ENCODE measurements around the gene LBHD2.
"Not testable (repeated sequence)": the region's sequence is repeated elsewhere in the genome, so short reads cannot be mapped to it uniquely, and the experiment has no call there.

Gene LBHD2

DNA sequence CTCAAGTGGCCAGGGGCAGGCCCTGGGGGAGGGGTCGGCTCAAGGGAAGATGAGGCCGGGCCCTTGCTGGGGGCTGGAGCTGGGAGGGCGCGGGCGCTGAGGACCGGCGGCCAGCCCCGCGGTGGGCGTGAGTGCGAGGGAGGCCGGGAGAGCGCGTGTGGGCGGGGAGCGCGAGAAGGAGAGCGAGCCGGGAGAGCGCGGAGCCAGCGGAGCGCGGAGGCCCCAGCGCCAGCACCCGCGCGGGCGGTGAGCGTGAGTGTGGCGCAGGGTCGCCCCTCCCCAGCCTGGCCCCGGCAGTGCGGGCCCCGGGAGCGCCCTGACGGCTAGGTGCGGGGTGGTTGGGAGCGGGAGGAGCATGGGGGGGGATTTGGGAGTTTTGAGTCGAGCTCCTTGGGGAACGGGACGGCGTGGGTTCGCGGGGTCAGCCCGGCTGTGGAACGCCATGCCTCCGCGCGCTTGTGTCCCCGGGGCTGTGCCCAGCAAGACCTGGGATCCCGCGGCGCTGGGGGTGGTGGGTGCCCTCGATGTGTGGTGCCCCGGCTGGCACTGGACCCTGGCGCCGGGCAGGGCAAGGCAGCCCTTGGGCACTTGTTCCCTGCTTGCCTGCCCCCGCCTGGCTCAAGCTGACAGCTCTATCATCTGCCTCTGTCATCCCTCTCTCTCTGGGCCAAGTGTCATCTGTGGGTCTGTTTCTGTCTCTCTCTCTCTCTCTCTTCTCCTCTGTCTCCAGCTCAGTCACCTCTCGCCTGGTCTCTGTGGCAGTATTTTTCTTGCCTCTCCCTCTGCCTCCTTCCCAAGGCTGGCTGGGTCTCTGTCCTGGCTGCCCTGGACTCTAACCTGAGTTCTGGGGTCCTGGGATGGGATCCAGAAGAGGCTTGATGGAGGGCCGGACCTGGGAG lies at the start of gene LBHD2:
Gene LBHD2 (plus strand): TSS at position 190 of the 899 bp plus-strand sequence. CDS start 1,803 bp downstream, outside the sequence.
- no peak for DNase-seq

DNA sequence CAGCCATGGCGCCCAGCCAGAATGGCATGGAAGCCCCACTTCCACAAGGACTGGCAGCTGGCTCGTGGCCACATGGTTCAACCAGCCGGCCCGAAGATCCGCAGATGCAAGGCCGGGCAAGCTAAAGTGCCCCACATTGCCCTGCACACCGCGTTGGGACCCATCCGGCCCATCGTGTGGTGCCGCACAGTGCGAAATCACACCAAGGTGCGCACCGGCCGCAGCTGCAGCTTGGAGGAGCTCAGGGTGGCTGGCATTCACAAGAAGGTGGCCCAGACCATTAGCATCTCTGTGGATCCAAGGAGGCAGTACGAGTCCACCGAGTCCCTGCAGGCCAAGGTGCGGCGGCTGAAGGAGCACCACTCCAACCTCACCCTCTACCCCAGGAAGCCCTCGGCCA lies 42.5 kb upstream of the LBHD2 start:
- no peak for DNase-seq

DNA sequence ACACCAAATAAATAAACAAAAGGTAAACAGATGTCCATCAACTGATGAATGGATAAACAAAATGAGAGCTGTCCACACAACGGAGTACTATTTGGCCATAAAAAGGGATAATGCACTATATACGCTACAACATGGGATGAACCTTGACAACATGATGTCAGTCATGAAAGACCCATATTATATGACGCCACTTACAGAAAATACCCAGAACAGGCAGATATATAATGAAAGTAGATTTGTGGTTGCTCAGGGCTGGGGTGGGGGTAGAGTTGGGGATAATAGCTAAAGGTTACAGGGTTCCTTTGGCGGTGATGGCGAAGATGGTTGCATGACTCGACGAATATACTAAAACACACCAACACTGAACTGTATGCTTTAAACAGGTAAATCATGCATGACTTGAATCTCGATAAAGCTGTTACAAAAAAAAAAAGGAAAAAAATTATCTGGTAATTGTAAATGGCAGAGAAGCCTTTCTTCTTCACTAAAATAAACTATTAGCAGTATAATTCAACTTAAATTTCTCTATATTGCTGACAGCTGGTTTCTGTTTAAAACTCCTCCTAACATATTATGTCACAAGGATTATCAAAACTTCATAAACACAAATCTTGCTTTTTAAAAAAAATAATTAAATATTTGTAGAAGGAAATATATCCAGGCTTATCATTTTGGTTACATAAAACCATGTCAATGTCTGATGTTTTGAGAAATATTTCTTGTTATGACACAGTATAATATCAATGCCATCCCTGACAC lies 40.6 kb upstream of the LBHD2 start:
- no peak for DNase-seq

DNA sequence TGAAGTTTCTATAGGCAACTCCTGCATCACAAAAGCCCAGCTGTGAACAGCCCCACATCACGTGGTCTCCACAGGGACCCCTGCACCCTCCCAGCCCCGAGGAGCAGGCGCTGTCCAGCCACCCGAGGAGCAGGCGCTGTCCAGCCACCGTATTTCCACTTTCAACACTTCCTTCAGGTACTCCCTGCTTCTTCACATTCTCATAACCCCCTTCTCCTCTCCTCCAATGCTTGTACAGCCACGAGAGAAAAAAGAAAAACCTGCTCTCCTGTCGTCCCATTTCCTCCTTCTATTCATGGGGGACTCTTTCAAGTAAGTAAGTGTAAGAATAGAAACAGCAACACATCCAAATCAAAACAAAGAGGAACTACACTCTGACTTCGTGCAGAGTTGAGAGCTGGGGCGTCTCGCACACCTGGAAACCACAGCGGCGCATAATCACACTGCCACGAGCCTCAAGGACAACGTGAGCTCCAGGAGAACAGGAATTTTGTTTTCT lies 38.6 kb upstream of the LBHD2 start:
- DNase-seq = no peak

DNA sequence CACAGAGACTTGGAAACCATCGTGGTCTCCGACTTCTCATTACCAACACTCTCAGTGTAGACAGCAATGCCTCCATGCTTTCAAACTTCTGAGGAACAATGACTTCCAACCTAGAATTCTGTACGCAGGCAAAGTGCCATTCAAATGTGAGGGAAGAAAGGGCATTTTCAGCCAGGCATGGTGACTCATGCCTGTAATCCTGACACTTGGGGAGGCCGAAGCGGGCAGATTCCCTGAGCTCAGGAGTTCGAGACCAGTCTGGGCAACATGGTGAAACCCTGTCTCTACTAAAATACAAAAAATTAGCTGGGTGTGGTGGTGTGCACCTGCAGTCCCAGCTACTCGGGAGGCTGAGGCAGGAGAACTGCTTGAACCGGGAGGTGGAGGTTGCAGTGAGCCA lies 36.6 kb upstream of the LBHD2 start:
- DNase-seq = not testable (repeated sequence)

DNA sequence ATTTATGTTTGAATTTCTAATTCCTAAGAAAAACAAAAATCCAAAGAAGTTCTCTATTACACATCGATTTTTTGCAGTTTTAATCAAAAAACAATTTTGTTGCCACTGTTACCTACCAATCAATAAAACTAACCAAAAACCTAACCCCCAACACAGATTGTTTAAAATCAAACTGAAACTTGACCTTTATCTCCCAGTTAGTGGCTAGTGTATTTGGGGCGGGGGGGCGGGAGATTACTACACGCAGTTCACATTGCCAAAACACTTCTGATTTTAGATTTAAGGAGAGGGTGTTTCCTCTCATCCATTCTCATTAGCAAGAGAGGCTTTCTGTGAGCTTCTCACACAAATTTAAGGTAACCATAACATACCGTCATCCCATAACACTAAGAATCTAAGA lies 33.1 kb upstream of the LBHD2 start:
- DNase-seq = no peak

DNA sequence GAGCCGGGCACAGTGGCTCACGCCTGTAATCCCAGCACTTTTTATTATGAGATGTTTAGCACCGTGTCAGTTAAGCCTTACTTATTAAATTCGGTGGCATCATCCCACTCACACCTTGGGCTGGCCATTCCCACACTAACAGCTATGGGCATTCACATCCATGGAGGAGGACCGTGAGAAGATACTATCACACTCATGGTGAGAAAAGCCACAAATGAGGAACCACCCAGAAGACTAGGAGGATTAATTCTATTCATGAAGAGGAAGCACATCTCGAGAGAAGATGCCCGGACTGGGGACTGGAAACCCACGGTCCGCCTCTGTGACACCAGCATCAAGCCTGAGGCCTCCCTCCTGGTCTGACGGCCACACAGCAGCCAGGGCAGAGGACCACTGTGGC lies 31.6 kb upstream of the LBHD2 start:
- no peak for DNase-seq

DNA sequence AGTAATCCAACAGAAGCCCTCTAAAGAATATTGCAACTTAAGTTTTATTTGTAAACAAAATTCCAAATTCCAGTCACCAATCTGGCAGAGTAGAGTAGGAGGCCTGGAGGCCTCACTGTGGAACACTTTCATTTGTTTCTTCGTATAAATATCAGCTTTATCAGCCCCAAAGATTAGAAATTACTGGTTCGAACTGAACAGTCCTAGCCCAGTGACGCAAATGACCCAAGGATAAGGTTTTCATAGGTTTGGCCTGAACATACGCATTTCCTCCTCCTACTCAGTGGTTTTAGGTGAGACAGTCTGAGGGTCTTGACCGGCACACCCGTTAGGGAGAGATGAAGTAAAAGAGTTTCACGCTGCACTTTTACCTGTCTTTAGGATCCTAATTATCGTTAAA lies 28.3 kb upstream of the LBHD2 start:
- no peak for DNase-seq

DNA sequence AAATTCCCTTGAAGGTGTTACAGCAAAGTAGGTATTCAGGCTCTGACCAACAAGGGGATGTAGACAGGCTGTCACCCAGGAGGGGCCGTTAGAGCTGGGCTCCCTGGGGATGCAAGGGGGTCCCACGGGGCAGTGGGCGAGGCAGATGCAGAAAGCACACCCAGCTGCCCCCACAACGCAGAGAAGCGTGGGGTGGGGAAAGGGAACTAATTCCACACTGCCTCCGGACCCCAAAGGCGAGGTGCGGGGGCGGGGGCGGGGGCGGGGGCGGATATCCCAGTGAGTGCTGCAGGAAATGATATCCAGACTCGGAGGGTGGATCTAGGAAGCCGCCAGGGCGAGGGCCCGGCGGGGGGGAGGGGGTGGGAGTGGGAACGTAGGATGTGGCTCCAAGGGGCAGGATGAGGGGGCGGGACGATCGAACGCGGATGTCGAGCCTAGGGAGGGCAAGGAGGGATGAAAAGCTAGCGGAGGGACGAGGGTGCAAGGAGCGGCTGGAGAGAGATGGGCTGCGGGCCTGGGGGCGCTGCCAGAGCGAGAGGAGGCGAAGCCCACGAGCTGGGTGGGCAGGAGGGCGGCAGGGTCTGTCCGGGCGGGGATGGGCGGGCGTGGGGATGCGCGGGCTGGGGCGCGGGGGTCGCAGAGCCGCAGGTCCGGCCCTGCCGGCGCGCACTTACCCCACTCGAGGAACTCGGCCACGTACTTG lies 27.5 kb upstream of the LBHD2 start:
- DNase-seq = no peak

DNA sequence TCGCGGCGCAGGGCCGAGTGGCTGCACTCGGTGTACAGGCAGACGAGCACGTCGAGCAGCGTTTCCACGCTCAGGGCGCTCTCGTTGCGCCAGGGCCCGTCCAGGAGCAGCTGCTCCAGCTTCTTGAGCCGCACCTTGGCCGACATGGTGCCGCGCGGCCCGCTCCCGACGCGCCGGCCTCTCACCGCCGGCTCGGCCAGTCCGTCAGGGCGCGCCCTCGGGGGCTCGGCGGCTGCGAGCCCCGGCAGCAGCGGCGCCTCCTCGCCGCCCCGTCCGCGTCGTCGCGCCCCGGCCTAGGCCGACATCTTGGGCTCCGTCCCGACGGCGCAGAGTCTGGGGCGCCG lies 27.0 kb upstream of the LBHD2 start:
- DNase-seq = no peak

DNA sequence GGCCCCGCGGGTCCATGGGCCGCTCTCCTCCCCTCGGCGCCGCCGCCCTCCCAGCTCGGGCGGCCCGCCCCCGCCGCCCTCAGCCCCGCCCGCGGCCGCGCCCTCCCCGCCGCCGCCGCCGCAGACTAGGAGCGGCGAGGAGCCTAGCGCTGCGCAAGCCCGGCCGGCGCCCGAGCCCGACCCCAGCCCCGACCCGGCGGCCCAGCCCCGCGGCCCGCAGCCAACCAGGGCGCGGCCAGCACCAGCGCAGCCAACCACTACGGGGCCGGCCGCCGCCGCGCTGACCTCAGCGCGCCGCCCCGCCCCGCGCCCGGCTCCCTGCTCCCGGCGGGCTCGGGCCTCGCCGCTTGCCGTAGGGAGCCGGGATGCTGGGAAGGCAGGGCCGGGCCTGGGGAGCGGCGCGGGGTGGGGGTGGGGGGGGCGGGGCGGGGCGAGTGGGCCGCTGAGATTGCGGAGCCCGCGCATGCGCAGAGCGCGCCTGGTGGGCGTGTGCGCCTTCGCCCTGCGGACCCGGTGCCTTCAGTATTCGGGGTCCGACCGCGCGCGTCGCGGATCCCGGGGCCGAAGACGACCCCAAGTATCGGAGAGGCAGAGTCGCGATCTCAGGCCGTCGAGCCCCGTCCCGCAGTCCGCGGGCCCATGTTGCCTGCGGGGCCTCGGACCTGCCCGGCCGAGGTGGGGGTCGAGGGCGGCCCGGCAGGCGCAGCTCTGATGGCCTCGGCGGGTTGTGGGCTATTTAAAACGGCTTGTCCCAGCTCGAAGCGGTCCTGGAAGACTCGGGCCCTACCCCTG lies 26.4 kb upstream of the LBHD2 start, which contains the start of gene CDC42BPB:
Gene CDC42BPB (minus strand): TSS at position 178 of the 792 bp plus-strand sequence. CDS start 376 bp downstream, outside the sequence.
- no peak for DNase-seq

DNA sequence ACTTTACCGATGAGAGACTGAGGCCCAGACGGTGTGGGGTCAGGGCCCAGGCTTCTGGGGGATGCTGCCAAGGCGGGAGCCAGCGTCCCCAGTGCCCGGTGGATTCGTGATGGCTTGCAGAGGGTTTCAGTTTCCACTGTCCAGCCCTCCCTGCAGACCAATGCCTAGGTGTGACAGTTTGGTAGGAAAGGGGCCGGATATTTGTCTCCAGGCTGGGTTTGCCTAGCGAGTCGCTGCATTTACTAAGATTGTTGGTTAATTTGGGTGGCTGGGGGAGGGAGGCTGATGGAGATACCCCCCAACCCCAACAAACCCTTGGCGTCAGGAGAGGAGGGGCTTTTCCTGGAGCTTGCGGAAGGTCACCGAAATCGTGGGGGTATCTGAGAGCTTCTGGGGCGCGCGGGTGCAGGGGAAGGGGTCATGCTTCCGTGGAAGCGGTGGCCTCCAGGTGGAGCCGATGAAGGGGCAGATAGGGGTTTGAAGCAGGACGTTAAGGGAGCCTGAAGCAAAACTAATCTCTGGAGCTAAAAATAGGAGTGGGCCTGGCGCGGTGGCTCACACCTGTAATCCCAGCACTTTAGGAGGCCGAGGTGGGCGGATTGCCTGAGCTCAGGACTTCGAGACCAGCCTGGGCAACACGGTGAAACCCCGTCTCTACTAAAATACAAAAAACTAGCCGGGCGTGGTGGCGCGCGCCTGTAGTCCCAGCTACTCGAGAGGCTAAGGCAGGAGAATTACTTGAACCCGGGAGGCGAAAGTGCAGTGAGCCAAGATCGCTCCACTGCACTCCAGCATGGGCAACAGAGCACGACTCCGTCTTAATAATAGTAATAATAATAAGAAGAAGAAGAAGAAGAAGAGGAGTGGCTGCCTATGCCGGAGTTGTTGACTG lies 25.6 kb upstream of the LBHD2 start:
- no peak for DNase-seq

DNA sequence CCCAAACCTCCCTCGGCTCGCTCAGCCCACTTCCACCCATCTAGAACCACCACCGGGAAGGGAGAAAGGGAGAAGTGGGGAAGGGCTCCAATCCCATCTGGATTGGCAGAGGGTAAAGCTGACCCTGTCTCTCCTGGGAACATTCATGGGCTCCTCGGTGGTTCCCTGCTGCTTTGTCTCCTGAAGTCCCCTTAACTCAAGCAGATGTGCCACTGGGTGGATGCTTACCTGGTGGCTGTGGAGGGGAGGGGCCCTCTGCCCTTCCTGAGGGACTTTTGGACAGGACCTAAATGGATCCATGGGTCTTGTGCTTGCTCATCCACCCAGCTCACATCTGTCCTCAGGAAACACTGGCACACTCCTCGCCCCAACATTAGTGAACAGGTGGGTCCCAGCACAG lies 24.5 kb upstream of the LBHD2 start:
- DNase-seq = no peak

DNA sequence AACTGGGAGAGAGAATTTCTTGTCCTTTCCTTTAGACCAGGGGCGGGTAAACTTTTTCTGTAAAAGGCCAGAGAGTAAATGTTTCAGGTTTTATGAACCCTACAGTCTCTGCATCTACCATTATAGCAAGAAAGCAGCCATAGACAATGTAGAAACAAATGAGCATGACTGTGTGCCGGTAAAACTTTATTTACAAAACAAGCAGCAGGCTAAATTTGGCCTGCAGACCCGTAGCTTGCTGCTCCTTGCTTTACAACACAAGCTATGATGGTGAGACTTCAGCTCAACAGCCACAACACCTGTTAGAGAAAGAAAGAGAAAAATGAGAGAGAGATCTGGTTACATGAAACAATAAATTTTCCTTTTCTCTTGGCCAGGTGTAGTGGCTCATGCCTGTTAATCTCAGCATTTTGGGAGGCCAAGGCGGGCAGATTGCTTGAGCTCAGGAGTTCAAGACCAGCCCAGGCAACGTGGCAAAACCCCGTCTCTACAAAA lies 22.5 kb upstream of the LBHD2 start:
- DNase-seq = no peak

DNA sequence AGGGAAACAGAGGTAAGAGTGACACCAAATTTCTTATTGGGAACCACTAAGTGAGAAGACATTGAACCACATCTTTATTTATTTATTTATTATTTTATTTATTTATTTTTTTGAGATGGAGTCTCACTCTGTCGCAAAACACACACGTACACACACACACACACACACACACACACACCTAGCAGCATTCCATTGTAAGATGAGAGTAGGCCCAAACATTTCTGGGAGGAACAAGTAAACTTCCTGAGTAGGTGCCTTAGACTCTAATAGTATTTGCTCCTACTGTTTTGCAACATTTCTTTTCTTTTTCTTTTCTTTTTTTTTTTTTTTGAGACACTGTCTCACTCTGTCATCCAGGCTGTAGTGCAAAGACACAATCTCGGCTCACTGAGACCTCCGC lies 19.6 kb upstream of the LBHD2 start:
- no peak for DNase-seq

DNA sequence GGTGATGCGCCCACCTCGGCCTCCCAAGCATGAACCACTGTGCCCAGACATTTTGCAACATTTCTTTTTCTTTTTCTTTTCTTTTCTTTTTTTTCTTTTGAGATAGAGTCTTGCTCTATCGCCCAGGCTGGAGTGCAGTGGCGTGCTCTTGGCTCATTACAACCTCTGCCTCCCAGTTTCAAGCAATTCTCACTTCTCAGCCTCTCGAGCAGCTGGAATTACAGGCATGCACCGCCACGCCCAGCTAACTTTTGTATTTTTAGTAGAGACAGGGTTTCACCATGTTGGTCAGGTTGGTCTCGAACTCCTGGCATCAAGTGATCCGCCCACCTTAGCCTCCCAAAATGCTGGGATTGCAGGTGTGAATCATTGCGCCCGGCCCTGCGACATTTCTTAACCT lies 19.0 kb upstream of the LBHD2 start:
- DNase-seq = no peak

DNA sequence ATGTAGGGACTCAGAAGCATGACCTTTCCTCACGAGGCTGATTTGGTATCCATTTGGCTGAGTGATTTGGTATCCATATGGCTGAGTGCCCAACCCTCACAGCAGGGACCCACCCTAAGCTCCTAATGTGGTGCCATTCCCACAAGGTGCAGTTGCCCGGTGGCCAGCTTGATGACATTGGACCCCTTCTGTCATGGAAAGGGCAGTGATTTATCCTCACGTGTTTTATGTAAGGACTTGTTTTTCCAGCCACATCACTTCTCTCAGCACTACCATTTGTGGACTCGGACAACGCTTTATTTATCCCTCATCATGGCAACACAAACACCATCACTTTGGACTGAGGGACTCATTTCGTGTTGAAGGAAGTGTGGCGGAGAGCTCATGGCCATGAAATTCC lies 18.1 kb upstream of the LBHD2 start:
- no peak for DNase-seq

DNA sequence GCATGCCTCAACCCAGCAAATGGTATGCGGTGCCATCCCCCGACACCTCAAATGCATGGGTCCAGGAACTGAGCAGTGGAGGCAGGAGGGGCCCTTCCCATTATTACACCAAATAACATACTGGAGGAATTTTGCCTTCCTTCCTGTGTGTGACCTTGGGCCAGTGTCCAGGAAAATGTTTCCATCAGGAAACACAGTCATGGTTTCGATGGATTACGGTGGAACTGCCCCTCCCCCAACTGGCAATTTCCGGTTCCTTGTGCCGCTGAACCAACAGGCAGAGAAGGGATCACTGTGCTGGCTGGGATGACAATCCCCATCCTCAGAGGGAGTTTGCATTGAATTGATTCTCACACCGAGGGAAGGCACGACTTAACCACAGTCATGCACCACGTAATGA lies 17.6 kb upstream of the LBHD2 start:
- no peak for DNase-seq

DNA sequence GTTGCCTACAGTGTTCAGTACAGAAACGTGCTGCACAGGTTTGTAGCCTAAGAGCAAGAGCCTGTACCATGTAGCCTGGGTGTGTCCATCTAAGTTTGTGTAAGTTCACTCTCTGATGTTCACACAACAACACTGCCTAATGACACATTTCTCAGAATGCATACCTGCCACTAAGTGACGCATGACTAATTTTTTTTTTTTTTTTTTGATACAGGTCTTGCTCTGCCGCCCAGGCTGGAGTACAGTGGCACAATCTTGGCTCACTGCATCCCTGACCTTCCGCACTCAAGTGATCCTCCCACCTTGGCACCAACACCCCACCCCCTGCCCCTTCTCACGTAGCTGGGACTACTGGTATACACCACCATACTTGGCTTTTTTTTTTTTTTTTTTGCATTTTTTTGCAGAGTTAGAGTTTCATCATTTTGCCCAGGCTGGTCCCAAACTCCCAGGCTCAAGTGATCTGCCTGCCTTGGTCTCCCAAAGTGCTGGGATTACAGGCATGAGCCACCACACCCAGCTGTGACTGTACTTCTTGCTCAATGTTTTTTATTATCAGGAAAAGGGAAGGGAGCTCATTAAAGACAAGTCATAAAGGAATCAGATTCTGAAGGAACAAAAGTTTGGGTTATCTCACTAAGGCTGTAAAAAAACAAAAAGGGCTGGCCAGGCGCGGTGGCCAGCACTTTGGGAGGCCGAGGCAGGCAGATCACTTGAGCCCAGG lies 16.6 kb upstream of the LBHD2 start:
- DNase-seq = no peak

DNA sequence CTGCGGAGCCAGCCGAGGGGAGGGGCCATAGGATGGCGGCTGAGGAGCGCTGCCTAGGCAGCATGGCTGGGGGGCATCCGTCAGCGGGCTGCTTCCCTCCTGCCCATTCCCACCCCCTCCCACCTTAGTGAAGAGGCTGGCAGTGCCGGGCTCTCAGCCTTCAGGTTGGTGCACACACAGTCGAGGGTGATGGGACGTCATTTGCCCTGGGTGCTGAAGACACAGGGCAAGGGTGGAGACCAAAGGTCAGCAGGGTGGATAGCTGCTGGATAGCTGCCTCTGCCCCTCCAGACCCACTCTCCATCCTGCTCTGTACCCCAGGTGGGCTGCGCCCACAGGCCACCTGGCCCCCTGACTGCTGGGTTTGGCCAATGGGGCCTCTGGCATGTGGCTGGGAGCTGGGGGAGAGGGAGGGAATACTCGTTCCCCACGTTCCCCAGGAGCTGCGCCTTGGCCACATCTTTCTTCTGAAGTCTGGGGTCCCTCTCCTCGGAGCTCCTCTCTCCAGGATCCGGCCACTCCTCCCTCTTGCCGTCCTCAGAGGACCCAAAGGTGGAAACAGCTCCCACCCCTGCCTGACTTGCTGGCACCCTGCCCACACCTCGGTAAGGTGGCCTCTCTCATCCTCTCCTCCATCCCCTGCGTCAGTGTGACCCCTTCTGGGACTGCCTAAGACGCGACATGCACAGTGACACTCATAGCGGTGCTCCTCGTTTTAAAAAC lies 15.5 kb upstream of the LBHD2 start:
- no peak for DNase-seq
